Measurements from ENCODE around the gene CD300H.

The CD300H gene

GRCh38 chr17:74547736-74548135, 19.6 kb downstream of the CD300H start:
- DNase-seq: peak; percentile 33 to 35

GRCh38 chr17:74547264-74547663, 20.0 kb downstream of the CD300H start:
- no peak for DNase-seq

GRCh38 chr17:74546586-74546985, 20.7 kb downstream of the CD300H start:
- no peak for DNase-seq

DNA sequence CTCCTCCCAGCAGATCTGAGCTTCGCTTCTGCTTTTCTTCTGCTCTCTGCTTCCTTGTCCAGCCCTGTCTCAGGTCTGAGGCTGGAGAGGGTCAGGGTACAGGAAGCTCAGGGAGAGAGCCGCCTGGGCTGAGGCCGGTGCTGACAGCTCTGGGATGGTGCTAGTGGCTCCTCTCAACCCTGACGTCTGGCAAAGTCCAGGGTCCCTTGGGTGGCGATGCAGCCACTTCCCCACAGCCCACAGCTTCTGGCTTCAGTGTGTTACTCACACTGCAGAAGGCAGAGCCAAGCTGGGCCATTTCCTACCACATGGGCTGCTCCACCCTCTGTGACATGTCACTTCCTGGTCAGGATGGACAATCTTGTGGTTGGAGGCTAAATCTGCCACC, 21.5 kb downstream of the CD300H start, which contains the start of gene CD300C:
Gene CD300C, minus strand, starts transcription at position 273 of the 388 bp plus-strand sequence. CDS start 333 bp downstream, outside the sequence.
- no peak for DNase-seq

- DNase-seq: no peak
These were observed 22.1 kb downstream of the CD300H start for GRCh38 chr17:74544991-74545842.

DNA sequence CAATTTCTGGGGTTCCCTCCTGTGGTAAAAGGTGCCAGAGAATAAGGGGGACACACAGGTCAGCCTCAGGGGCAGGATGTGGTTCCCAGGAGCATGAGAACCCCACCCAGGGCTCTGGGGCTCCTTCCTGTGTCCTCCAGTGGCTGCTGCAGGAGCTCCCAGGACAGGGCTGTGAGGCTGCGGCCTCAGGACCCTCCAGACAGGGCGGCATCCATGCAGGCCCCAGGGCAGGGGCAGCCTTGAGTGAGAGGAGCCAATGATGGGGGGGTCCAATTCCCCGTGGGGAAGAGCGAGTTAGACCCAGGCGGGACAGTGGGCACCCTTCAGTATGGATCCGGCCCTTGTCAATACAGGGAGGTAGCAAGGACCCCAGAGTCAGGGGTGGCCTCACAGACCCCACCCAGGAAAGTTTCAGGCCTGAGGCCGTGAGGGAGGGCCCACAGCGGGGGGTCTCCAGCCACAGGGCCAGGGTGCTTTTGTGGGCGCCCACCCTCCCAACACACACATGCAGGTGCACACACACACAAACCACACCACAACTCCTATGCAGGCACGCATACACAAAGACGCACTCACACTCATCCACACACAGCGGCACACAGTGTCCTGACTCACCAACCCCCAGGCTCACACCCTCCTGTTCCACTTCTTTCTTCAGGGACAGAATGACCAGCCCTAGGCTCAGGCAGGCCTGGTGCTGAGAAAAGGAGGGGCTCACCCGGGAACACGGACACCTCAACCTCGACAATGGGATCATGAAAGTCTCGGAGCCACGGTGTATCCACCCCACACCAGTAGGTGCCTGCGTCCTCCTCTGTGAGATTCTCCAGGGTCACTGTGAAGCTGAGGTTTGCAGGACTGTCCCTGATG, 23.2 kb downstream of the CD300H start:
- no peak for DNase-seq

GRCh38 chr17:74543406-74543805, 23.9 kb downstream of the CD300H start:
- DNase-seq: no peak

DNA sequence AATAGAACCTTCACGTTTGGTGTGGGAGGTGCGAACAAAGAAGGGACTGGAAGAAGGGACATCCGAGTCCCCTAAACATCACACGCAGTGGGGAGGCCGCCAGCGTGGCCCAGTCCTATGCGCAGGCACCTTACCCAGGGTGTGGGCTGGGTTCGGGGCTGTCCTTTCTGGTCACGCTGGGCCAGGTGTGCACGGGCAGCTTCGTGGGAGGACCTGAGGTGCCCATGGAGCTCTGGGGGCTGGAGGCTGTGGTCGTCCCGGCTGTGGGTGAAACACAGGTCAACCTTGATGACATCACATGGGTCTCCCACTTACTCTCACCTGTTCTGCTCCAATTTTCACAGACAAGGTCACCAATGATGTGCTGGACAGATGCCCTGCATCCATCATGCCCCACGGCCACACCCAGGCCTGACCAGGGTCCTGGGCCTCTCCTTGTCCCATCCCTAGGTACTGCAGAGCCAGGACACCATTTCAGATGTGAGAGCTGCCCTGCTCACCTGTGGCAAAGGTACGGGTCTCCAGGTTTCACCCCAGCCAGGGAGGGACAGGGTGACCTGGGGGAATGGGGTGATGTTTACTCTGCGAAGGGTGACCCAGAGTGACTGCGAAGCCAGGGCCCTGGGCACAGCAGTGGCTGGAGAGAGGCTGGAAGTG, 24.5 kb downstream of the CD300H start:
- DNase-seq: no peak

GRCh38 chr17:74542166-74542565, 25.1 kb downstream of the CD300H start:
- DNase-seq: no peak

- DNase-seq: no peak
These were observed 25.9 kb downstream of the CD300H start for GRCh38 chr17:74541176-74542111.

- no peak for DNase-seq
These were observed 28.0 kb downstream of the CD300H start for GRCh38 chr17:74539281-74539820.

DNA sequence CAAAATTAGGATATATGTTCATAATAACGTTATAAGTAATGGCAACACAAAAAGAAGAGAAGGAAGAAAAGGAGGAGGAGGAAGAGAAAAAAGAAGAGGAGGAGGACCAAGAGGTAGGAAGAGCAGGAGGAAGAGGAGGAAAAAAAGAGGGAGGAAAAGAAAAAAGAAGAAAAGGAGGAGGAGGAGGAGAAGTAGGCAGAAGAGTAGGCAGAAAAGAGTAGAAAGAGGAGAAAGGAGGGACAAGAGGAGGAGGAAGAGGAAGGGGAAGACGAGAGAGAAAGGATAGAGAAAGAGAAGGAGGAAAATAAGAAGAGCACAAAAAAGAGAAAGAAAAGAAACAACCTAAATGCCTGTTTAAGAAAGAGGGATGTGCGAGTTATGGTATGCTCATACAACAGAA, 30.4 kb downstream of the CD300H start:
- DNase-seq: no peak

- DNase-seq: peak; percentile 14 to 15
These were observed 35.2 kb downstream of the CD300H start for GRCh38 chr17:74532115-74532514.

GRCh38 chr17:74531231-74531761, 36.0 kb downstream of the CD300H start, which contains the start of gene CD300LB:
Gene CD300LB, minus strand, starts transcription at chr17:74531475. Its CDS starts 125 bp downstream, at chr17:74531350.
- DNase-seq: no peak

GRCh38 chr17:74530831-74531150, 36.5 kb downstream of the CD300H start:
- DNase-seq: no peak

- DNase-seq: no peak
These were observed 38.1 kb downstream of the CD300H start for GRCh38 chr17:74529243-74529642.

DNA sequence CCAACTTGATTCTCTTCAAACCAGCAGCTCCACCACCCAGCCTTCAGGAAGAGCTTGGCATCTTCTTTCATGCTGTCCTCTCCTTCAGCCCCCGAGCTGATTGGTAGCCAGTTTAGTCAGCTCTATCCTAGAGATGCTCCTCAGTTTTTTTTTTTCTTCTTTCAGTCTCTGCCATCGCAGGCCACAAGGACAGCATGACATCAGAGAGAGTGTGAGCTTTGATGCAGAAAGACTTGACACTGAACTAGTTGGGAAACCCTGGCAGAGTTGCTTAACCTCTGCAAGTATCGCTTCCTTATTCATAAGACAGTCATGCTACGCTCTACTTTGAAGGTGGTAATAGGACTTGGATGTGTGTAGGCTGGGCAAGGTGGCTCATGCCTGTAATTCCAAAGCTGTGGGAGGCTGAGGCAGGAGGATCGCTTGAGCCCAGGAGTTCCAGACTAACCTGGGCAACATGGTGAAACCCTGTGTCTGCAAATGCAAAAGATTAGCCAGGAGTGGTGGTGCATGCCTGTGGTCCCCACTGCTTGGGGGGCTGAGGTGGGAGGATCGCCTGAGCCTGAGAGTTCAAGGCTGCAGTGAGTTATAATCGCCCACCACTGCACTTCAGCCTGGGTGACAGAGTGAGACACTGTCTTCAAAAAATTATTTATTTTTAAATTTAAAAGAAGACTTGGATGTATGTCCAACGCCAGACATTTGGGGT, 38.7 kb downstream of the CD300H start:
- DNase-seq: peak in 1 of 2 experiments; percentile 13

DNA sequence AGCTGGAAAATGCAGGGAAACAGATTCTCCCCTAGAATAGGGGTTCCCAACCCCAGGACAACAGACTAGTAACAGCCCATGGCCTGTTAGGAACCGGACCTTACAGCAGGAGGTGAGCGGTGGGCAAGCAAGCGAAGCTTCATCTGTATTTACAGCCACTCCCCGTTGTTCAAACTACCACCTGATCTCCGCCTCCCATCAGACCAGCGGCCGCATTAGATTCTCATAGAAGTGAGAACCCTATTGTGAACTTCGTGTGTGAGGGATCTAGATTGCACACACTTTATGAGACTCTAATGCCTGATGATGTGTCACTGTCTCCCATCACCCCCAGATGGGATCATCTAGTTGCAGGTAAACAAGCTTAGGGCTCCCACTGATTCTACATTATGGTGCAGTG, 39.6 kb downstream of the CD300H start:
- DNase-seq: peak in 1 of 2 experiments; percentile 3

- no peak for DNase-seq
These were observed 40.2 kb downstream of the CD300H start for GRCh38 chr17:74527081-74527480.

GRCh38 chr17:74526681-74527080, 40.6 kb downstream of the CD300H start:
- no peak for DNase-seq
